Neural cell (in vitro differentiated cells): ENCODE results near the gene IL17REL. TPM values are rescaled to one million over a fixed set of nuclear protein-coding genes. Genes with fewer than 3 reads are reported as not detected.
"Not testable (repeated sequence)": the region's sequence is repeated elsewhere in the genome, so short reads cannot be mapped to it uniquely, and the experiment has no call there.

ENCODE experiments used
- H2AFZ ChIP-seq: fragments of 200-600, 300-800 bp; sonication (generic), shearing (Covaris generic); 2 replicates; pipeline ENCODE4 v1.6.0; 2014; ENCODE audit warnings: low read depth, mild to moderate bottlenecking, antibody characterized with exemption, low read length, moderate library complexity
- H3F3A ChIP-seq: fragments of 200-600 bp; shearing (Covaris generic); 2 replicates; pipeline ENCODE4 v1.6.1; 2016; ENCODE audit warnings: mild to moderate bottlenecking, moderate library complexity, mixed read lengths, antibody characterized with exemption, low read length; ENCODE audit not compliant: insufficient read depth, poor library complexity, severe bottlenecking
- H3K27ac ChIP-seq: fragments of 200-600, 300-800 bp; sonication (generic), shearing (Covaris generic); 2 replicates; pipeline ENCODE4 v1.5.1; 2014; ENCODE audit warnings: mild to moderate bottlenecking, low read length, moderate library complexity
- H3K27me3 ChIP-seq: fragments of 300-800, 200-600 bp; sonication (generic), shearing (Covaris generic); 2 replicates; pipeline ENCODE4 v1.6.0; 2014; ENCODE audit warnings: mild to moderate bottlenecking, low read depth, low read length, moderate library complexity; ENCODE audit not compliant: insufficient read depth
- H3K36me3 ChIP-seq: fragments of 300-800, 200-600 bp; sonication (generic), shearing (Covaris generic); 2 replicates; pipeline ENCODE4 v1.5.1; 2014; ENCODE audit warnings: mild to moderate bottlenecking, antibody characterized with exemption, low read length, moderate library complexity; ENCODE audit not compliant: insufficient read depth
- H3K4me2 ChIP-seq: fragments of 300-800, 200-600 bp; sonication (generic), shearing (Covaris generic); 2 replicates; pipeline ENCODE4 v1.6.0; 2014; ENCODE audit warnings: mild to moderate bottlenecking, low read length
- H3K4me3 ChIP-seq: fragments of 300-800, 200-600 bp; sonication (generic), shearing (Covaris generic); 2 replicates; pipeline ENCODE4 v1.5.1; 2014; ENCODE audit warnings: mild to moderate bottlenecking, low read length, moderate library complexity
- H3K79me2 ChIP-seq: fragments of 200-600 bp; shearing (Covaris generic); replicated peaks from 2 replicates; pipeline ENCODE4 v1.6.0; 2014; ENCODE audit warnings: mild to moderate bottlenecking, low read length, moderate library complexity; ENCODE audit not compliant: insufficient read depth
- H3K9ac ChIP-seq: fragments of 300-800, 200-600 bp; sonication (generic), shearing (Covaris generic); 2 replicates; pipeline ENCODE4 v1.6.1; 2016; ENCODE audit warnings: mild to moderate bottlenecking, low read length, mixed read lengths
- H3K9me2 ChIP-seq: fragments of 200-600 bp; shearing (Covaris generic); 2 replicates; pipeline ENCODE4 v1.6.1; 2016; ENCODE audit warnings: mild to moderate bottlenecking, low read length, mixed read lengths; ENCODE audit not compliant: insufficient read depth
- H3K9me3 ChIP-seq: fragments of 200-600, 300-800 bp; sonication (generic), shearing (Covaris generic); 2 replicates; pipeline ENCODE4 v1.6.1; 2016; ENCODE audit warnings: mild to moderate bottlenecking, mixed run types, low read length, moderate library complexity, mixed read lengths
- H4K20me1 ChIP-seq: fragments of 200-600 bp; shearing (Covaris generic); 2 replicates; pipeline ENCODE4 v1.6.1; 2016; ENCODE audit warnings: mild to moderate bottlenecking, mixed run types; ENCODE audit not compliant: insufficient read depth
- EZH2 ChIP-seq: fragments of 200-600, 300-800 bp; shearing (Covaris generic), sonication (generic); IDR thresholded peaks from 2 replicates; pipeline ENCODE4 v1.6.1; 2014; ENCODE audit warnings: antibody characterized with exemption, low read length, borderline replicate concordance, mild to moderate bottlenecking; ENCODE audit not compliant: insufficient read depth, poor library complexity, severe bottlenecking
- POLR2AphosphoS5 ChIP-seq: IDR thresholded peaks from 2 replicates; pipeline ENCODE4 v1.6.1; 2012
- RAD21 ChIP-seq: fragments of 450-650 bp; conservative IDR thresholded peaks from 2 replicates; pipeline ENCODE4 v1.6.1; 2014; ENCODE audit warnings: antibody characterized with exemption, mild to moderate bottlenecking, moderate library complexity
- REST ChIP-seq: IDR thresholded peaks from 2 replicates; pipeline ENCODE4 v1.6.1; 2012; ENCODE audit warnings: borderline replicate concordance
- polyA plus RNA-seq: library from polyadenylated mRNA; depleted of rRNA; stranded (reverse); fragments of >200 nt; gene quantifications from 2 replicates; pipeline ENCODE4 v1.2.3, GENCODE V29; 2014
- small RNA-seq, 3 experiments: library from RNA; depleted of rRNA; stranded (forward); fragments of <200 nt; gene quantifications; one replicate each; pipeline ENCODE3, GENCODE V24; 2012

IL17REL gene
- polyA plus RNA-seq, 1 donor from 2014 or later, result not detected

- no peak overlapping the region for H3K9ac ChIP-seq
- H3K27ac ChIP-seq, result no peak overlapping the region
- no peaks in the 10 kb centered on the region for H3K79me2 ChIP-seq
- H3K9me3 ChIP-seq, result no peaks in the 10 kb centered on the region
- H3K9me2 ChIP-seq, result no peaks in the 10 kb centered on the region
- H3K36me3 ChIP-seq, result no peaks in the 10 kb centered on the region
- no peak overlapping the region for H3K4me2 ChIP-seq
- no peaks in the 10 kb centered on the region for H3F3A ChIP-seq
- H3K4me3 ChIP-seq, result no peak overlapping the region
- H3K27me3 ChIP-seq, result no peaks in the 10 kb centered on the region
- H2AFZ ChIP-seq, result no peak overlapping the region
- TF ChIP-seq POLR2AphosphoS5 (no peak), EZH2 (no peak), REST (no peak), RAD21 (no peak)
- H4K20me1 ChIP-seq, result no peaks in the 10 kb centered on the region
Observed at GRCh38 chr22:49946612-49947295, 65.8 kb downstream of the IL17REL start.

GRCh38 chr22:49945042-49945794, 67.3 kb downstream of the IL17REL start:
- H3K9ac ChIP-seq, H3F3A ChIP-seq, H4K20me1 ChIP-seq, H3K27me3 ChIP-seq, H3K4me3 ChIP-seq, H3K9me3 ChIP-seq, H3K4me2 ChIP-seq, H2AFZ ChIP-seq, H3K27ac ChIP-seq, H3K79me2 ChIP-seq, H3K36me3 ChIP-seq, H3K9me2 ChIP-seq: not testable (repeated sequence)

Small RNA genes within 50 kb of the gene (small RNA-seq; reads per million reads assigned to genes)
- 0 reads per million in 3 experiments for gene MIR6821

Other genes with a start within 250 kb of the IL17REL start
- gene BRD1, start 184.9 kb downstream of the IL17REL start, polyA plus RNA-seq, result 79.3 and 92.1 TPM in 2 replicates
- 15.0 and 17.8 TPM in 2 replicates for gene ZBED4, start 158.9 kb downstream of the IL17REL start, polyA plus RNA-seq
- gene ALG12, start 94.3 kb downstream of the IL17REL start, polyA plus RNA-seq, result 12.5 and 14.3 TPM in 2 replicates
- 83.2 and 97.3 TPM in 2 replicates for gene CRELD2, start 94.1 kb downstream of the IL17REL start, polyA plus RNA-seq
- gene PIM3, start 52.0 kb downstream of the IL17REL start, polyA plus RNA-seq, result 28.7 and 32.6 TPM in 2 replicates
- gene TTLL8, start 45.5 kb upstream of the IL17REL start, polyA plus RNA-seq, result not detected in 2 replicates
- gene MLC1, start 72.7 kb upstream of the IL17REL start, polyA plus RNA-seq, result not detected in 2 replicates
- not detected in 2 replicates for gene MOV10L1, start 77.2 kb upstream of the IL17REL start, polyA plus RNA-seq
- gene PANX2, start 158.0 kb upstream of the IL17REL start, polyA plus RNA-seq, result 3.4 and 6.4 TPM in 2 replicates
- 31.8 and 37.9 TPM in 2 replicates for gene TRABD, start 173.1 kb upstream of the IL17REL start, polyA plus RNA-seq
- gene SELENOO, start 188.2 kb upstream of the IL17REL start, polyA plus RNA-seq, result 42.0 and 54.2 TPM in 2 replicates
- 74.5 and 89.1 TPM in 2 replicates for gene TUBGCP6, start 232.3 kb upstream of the IL17REL start, polyA plus RNA-seq
- 39.1 and 40.5 TPM in 2 replicates for gene HDAC10, start 238.5 kb upstream of the IL17REL start, polyA plus RNA-seq
- gene MAPK12, start 248.9 kb upstream of the IL17REL start, polyA plus RNA-seq, result 36.7 and 53.3 TPM in 2 replicates